GM19372 (cell line): ENCODE results near the gene ST3GAL4.

ENCODE experiments used
- ATAC-seq: cut with Tn5 transposase; IDR thresholded peaks from one replicate; pipeline ENCODE4 v1.9.1; 2021; ENCODE audit warnings: mild to moderate bottlenecking, low read depth, moderate library complexity; ENCODE audit not compliant: unreplicated experiment

The ST3GAL4 gene

GRCh38 chr11:126328938-126329643 lies 26.4 kb upstream of the ST3GAL4 start:
- no peak for ATAC-seq

GRCh38 chr11:126329644-126330211 lies 25.8 kb upstream of the ST3GAL4 start:
- no peak for ATAC-seq

DNA sequence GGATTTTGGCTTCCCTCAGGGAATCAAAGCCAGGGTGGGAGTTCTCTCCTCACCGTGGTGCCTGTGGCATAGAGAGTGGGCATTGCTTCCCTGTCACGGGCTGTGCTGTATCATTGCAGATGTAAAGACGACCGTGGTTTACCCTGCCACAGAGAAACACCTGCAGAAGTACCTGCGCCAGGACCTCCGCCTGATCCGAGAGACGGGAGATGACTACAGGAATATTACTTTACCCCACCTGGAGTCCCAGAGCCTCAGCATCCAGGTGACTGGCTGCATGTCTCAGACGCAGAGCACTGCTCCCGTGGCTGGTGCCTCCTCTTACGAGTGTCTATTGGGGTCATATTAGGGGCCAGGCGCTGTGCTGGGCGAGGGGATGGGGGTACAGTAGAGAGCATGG lies 24.2 kb upstream of the ST3GAL4 start:
- no peak for ATAC-seq

- ATAC-seq: no peak
Measured at GRCh38 chr11:126332221-126332711, 23.2 kb upstream of the ST3GAL4 start.

DNA sequence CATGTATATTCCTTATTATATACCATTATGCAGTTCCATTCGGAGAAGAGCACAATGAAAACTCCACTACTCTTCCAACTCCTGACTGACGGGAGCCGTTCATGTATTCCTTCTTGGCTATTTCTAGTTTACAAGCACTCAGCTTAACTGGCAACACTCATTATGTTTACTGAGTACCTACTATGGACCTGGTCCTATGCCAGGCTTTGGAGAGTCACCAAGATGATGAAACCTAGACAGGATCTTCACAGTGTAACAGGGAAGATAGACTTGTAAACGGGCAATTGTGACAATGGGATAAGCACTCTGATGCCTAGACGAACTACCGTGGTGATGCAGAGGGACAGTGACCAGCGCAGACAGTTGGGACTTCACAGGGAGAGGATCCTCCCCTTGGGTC lies 22.3 kb upstream of the ST3GAL4 start:
- ATAC-seq: no peak

- no peak for ATAC-seq
Measured at GRCh38 chr11:126334659-126335462, 20.6 kb upstream of the ST3GAL4 start.

DNA sequence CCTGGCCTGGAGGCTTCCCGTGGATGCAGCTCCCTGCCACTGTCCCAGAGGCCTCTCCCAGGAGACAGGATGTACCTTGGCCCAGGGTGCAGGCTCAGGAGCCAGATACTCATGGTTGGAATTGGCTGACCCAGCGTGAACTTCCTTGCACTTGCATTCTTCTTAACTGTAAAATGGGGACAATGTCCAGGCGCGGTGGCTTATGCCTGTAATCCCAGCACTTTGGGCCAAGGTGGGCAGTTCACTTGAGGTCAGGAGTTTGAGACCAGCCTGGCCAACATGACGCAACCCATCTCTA lies 20.1 kb upstream of the ST3GAL4 start:
- ATAC-seq: no peak

- ATAC-seq: no peak
Measured at GRCh38 chr11:126336138-126336541, 19.3 kb upstream of the ST3GAL4 start.

DNA sequence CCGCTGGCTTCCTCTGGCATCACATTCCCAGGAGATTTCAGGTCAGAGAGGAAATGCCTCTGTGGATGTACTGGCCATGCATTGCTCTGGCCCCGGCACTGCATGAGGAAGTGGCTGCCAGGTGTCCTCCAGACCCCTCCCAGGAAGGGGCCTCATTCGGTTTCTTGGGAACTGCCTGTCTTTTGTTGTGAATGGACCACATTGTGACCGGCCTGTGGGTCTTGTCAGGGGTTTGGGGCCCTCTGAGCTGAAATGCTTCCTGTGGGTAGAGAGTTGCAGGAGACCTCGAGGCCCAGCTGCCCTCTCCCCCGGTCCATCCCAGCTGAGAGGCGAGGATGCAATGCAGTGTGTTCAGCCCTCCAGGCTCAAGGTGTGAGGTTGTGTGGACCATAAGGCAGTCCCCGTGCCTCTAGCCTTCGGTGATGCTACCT lies 18.8 kb upstream of the ST3GAL4 start:
- no peak for ATAC-seq

DNA sequence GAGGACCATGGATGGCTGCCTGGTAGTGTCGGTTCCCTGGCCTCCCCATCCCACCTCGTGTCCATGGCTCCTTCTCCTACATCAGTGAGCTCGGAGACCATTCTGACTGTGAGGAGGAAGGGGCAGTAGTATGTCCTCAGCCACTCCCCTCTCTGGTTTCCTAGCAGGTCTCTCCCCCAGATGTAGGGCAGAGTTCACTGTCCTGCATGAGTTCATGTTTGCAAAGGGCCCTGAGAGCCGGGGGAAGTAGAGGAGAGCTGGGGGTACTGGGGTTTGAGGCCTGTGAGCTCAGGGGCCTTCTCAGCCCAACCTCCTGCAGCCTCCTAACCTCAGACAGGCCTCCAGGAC lies 18.4 kb upstream of the ST3GAL4 start:
- no peak for ATAC-seq

- no peak for ATAC-seq
Measured at GRCh38 chr11:126337474-126338241, 17.8 kb upstream of the ST3GAL4 start.

- ATAC-seq: no peak
Measured at GRCh38 chr11:126338346-126339055, 17.0 kb upstream of the ST3GAL4 start.

DNA sequence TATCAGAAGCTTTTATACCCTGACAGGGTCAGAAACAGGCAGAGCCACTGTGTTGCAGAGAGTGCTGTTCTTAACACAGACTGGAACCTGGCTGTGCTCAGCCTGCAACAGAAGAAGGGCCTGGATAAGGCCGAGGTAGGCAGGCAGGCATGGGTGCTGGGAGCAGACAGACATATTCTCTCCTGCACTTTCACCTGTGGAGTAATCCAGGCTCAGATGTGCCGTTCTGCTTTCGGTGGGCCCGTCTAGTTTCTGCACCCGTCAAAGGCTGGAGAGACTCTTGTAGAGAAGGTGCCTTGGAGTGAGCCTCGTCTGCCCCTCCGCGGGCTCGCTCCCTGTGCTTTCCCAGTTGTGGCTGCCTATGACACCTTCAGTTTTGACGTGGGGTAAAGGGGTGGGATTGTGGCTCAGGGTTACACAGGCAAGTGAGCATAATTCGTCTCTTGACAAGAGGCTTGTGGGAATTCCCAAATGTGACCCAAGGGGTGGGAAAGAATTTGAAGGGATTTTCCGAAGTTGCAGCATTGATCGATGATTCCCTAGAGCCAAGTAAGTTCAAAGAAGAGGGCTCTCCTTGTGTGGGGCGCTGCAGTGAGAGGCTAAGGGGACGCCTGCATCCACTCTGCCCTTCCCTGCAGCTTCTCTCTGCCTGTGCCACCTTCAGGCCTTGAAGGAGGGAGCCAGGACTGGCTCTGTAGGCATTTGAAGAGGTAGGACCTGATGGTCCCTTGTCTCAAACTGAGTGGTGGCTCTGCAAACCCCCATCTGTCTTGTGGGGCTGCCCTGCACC lies 16.2 kb upstream of the ST3GAL4 start:
- ATAC-seq: no peak

DNA sequence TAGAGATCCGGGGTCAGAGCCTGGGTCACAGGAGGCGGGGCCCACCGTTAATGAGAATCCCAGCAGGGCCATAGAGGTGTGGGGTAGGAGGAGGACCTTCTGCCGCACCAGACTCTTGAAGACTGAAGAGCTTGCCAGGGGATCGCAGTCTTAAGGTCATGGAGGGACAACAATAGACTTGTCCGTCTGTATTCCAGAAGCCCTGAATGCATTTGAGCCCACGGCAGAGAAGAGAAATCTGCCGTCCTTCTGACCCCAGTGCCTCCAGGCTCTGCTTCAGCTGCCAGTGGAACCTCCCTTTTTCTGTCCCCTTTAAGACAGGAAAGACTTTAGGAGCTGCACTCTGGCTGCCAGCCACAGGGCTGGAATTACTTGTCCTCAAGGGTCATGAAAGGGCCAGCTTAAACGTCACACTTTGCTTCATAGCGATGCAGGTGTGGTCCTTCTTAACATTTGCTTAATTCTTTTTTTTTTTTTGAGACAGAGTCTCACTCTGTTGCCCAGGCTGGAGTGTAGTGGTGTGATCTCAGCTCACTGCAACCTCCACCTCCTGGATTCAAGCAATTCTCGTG lies 15.5 kb upstream of the ST3GAL4 start:
- ATAC-seq: no peak

DNA sequence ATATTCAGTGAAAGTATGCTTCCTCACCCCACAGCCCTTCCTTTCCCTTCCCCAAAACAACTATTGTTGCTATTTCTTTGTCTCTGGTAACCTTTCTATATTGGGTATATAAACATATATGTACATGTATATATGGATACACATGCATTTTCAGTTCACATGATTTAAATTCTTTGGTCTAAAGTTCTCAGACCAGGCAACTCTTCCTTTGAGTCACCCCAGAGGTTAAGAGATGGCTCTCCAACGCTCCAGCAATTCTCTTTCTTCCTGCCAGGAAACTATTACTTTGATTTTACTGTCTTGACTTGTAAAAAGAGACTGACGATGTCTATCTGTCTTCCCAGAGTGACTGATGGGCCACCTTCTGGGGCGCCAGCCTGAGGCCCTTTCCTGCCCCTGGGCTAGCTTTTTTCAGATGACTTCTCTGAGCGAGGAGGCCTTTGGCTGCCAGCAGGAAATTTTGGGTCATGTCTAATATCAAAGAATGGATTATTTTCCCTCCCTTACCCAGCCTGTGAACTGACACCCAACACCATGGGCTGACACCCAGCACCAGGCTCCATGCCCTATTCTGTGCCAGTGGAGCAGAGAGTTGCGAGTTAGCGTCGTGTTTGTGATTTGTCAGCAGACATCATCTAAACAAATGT lies 14.4 kb upstream of the ST3GAL4 start:
- no peak for ATAC-seq

DNA sequence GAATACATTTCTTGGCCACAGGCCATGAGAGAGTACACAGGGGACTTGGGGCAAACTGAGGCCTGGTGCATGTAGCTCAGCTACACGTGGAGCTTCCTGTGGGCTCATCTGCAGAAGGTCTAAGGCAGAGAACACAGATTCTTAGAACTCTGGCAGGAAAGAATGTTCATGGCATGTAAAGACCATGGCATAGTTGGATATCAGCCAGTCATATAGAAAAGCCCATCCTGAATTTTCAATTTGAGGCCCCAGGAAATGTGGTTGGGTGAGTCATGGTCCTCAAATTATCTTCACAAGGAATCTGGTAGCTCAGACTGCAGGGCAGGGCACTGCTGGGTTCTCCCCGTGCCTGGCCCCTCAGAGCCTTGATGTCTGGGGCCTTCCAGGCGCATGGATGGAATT lies 13.7 kb upstream of the ST3GAL4 start:
- ATAC-seq: no peak

- no peak for ATAC-seq
Measured at GRCh38 chr11:126343051-126343450, 12.4 kb upstream of the ST3GAL4 start.

GRCh38 chr11:126344141-126345080 lies 11.1 kb upstream of the ST3GAL4 start:
- no peak for ATAC-seq
